ENCODE data around the gene CLPSL2. TPM values are rescaled to one million over a fixed set of nuclear protein-coding genes. Genes with fewer than 3 reads are reported as not detected.

The CLPSL2 gene
- total and polyA plus RNA-seq, 10 donors = not detected

- Histone ChIP-seq H3K9me3 (peaks cover 0 to 15% (median 12%) of the 10 kb centered on the region in 8 donors), H3K4me1 (peaks cover 0 to 3% (median under 1%) of the 10 kb centered on the region in 6 donors), H3K27ac (peak overlapping the region in 2 of 8 donors; percentile 31 to 45), H3K36me3 (no peaks in the 10 kb centered on the region), H3K4me3 (no peak overlapping the region), H3K27me3 (replicated peaks in 1 of 7) (no peaks in the 10 kb centered on the region)
- DNase-seq = no peak
- 57 to 84% (median 65%) methylated on average over 7 of the region's 7 CpGs for WGBS, 5 donors
- intact Hi-C loops (cut with DNase I; ENCODE audit: low total_unique reads) = no loop called here
- TF ChIP-seq CTCF (IDR thresholded peaks at IDR 0.05 in 8 of 11, conservative IDR thresholded peaks at IDR 0.05 in 3 of 11) (no peak), POLR2AphosphoS5 (IDR thresholded peaks at IDR 0.05) (no peak), POLR2A (IDR thresholded peaks at IDR 0.05) (no peak)
These were observed 30.9 kb upstream of the CLPSL2 start for GRCh38 chr6:35745509-35745908.

- TF ChIP-seq POLR2A (IDR thresholded peaks at IDR 0.05) (no peak), POLR2AphosphoS5 (IDR thresholded peaks at IDR 0.05) (no peak), CTCF (IDR thresholded peaks at IDR 0.05 in 8 of 11, conservative IDR thresholded peaks at IDR 0.05 in 3 of 11) (no peak)
- Histone ChIP-seq H3K4me1 (no peaks in the 10 kb centered on the region), H3K9me3 (peaks cover 0 to 15% (median 12%) of the 10 kb centered on the region in 8 donors), H3K36me3 (no peaks in the 10 kb centered on the region), H3K27me3 (replicated peaks in 1 of 7) (no peaks in the 10 kb centered on the region), H3K4me3 (no peak overlapping the region), H3K27ac (no peak overlapping the region)
- 87 to 94% (median 91%) methylated on average over 3 of the region's 3 CpGs for WGBS, 5 donors
- intact Hi-C loops (cut with DNase I; ENCODE audit: low total_unique reads) = no loop called here
- DNase-seq = no peak
These were observed 29.9 kb upstream of the CLPSL2 start for GRCh38 chr6:35746516-35746915.

GRCh38 chr6:35747877-35748276 is 28.5 kb upstream of the CLPSL2 start:
- no peak for DNase-seq
- no peak overlapping the region for H3K27ac ChIP-seq
- 92 to 100% (median 95%) methylated on average over 1 of the region's 1 CpG for WGBS, 5 donors
- TF ChIP-seq POLR2A (IDR thresholded peaks at IDR 0.05) (no peak), CTCF (IDR thresholded peaks at IDR 0.05 in 8 of 11, conservative IDR thresholded peaks at IDR 0.05 in 3 of 11) (no peak), POLR2AphosphoS5 (IDR thresholded peaks at IDR 0.05) (no peak)
- no peaks in the 10 kb centered on the region for H3K4me1 ChIP-seq
- H3K27me3 ChIP-seq (replicated peaks in 1 of 7) = no peaks in the 10 kb centered on the region
- H3K9me3 ChIP-seq = peaks cover 0 to 15% (median 12%) of the 10 kb centered on the region in 8 donors
- no peaks in the 10 kb centered on the region for H3K36me3 ChIP-seq
- H3K4me3 ChIP-seq = no peak overlapping the region
- intact Hi-C loops (cut with DNase I; ENCODE audit: low total_unique reads) = no loop called here

GRCh38 chr6:35750557-35750956 is 25.8 kb upstream of the CLPSL2 start:
- H3K4me1 ChIP-seq = peaks cover 0 to 4% (median 0%) of the 10 kb centered on the region in 6 donors
- WGBS, 5 donors = 86 to 94% (median 92%) methylated on average over 7 of the region's 7 CpGs
- no peak for DNase-seq
- no peak for TF ChIP-seq POLR2AphosphoS5 (IDR thresholded peaks at IDR 0.05)
- TF ChIP-seq CTCF (IDR thresholded peaks at IDR 0.05 in 8 of 11, conservative IDR thresholded peaks at IDR 0.05 in 3 of 11) = no peak
- no peak for TF ChIP-seq POLR2A (IDR thresholded peaks at IDR 0.05)
- H3K27ac ChIP-seq = no peak overlapping the region
- H3K27me3 ChIP-seq (replicated peaks in 1 of 7) = no peaks in the 10 kb centered on the region
- no peak overlapping the region for H3K4me3 ChIP-seq
- intact Hi-C loops (cut with DNase I; ENCODE audit: low total_unique reads) = no loop called here
- H3K9me3 ChIP-seq = peaks cover 0 to 15% (median 12%) of the 10 kb centered on the region in 8 donors
- H3K36me3 ChIP-seq = no peaks in the 10 kb centered on the region
